MV-4-11 (cell line): ENCODE data around the gene C15orf62.

Experiments
- DNase-seq: peaks from one replicate; lab custom pipeline; 2025; lab: John Stamatoyannopoulos, UW

Gene C15orf62

GRCh38 chr15:40782609-40783227 is 12.9 kb downstream of the C15orf62 start:
- no peak for DNase-seq

- DNase-seq, result no peak
These were observed 15.4 kb downstream of the C15orf62 start for GRCh38 chr15:40785164-40785563.

DNA sequence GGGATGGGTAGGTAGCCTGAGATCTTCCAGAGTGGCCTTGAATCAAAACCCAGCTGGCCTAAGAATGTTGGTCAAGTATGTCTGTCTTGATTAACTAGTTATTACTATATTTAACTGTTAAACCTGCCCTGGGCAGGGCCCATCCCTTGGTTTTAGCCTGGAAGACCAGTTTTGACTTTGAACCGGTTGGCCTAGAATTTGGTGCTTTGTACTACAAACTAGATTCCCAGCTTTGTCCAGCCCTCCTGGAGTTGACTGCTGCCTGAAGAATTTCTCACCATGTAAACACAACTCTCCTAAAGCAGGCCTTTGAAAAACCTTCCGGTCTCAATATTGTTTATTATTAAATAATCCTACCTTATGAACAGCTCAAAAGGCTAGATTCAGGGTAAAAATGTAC is 16.0 kb downstream of the C15orf62 start:
- DNase-seq, result no peak

DNA sequence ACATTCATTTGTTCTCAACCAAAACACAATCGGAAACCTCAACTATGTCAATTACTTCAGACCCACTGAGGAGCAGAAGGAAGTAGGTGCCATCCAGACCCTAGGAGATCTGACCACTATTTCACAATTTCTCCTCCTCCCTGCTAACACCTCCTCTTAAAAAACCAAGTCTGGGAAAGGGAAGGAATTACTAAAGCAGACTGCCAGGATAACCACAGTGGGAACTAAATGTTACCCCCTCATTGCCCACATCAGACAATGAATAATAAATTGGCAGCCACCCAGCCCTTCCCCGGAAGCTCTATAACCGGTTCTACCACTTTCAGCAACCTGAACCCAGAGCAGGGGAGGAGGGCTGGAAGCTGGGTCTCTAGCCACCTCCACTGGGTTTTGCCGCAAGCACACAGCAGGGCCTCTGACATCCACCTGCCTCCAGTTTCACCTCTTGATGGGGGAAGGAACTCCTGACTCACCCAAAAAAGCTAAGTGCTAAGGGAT is 17.6 kb downstream of the C15orf62 start:
- DNase-seq, result peak; percentile 79

DNA sequence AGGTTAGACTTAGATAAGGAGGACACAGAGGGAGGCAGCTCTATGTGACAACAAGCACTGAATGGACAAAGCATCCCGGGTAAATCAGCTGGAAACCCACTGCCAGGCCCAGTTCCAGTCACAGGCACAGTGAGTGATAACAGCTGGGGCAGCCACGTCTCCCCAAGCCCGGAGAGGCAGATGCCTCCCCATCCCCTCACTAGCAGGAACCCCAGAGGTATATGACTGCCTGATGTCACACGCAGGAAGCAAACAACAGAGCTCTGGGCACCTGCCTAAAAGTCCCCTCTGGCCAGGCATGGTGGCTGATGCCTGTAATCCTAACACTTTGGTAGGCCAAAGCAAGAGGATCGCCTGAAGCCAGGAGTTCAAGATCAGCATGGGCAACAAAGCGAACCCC is 18.2 kb downstream of the C15orf62 start:
- DNase-seq, result no peak

DNA sequence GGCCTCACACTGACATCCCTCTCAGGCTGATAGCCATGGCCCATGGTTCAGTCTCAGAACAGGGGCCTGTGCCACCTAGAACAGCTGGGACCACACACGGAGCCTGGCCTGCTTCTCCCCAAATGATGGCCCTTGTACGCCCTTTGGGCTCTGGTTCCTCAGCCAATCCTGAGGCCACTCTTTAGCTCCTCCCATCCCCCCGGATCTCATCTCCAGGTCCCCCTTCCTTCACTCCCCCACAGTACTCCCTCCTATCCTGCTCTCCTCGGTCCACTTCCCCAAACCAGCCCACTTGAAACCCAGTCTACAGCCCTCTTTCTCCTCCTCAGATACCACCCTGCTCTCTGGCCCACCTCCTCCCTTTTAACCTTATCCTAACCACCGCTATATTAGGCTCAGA is 19.3 kb downstream of the C15orf62 start:
- no peak for DNase-seq

- DNase-seq, result no peak
These were observed 20.2 kb downstream of the C15orf62 start for GRCh38 chr15:40789999-40790398.

DNA sequence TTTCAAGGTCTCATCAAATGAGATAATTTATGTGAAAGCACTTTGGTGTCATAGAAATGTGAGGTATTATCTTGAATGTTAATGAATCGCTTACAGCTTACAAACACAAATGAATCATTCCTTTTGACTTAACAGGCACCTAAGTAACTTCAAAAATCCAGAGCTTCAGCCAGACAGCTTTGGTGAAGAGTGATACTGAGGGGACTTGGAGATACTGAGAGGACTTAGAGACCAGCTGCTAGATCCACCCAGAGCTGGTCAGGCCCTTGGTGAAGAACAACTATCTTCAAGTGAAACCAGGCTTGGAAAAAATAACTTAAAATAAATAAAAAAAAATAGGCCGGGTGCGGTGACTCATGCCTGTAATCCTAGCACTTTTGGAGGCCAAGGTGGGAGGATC is 20.9 kb downstream of the C15orf62 start:
- no peak for DNase-seq

GRCh38 chr15:40792394-40792793 is 22.6 kb downstream of the C15orf62 start:
- no peak for DNase-seq

DNA sequence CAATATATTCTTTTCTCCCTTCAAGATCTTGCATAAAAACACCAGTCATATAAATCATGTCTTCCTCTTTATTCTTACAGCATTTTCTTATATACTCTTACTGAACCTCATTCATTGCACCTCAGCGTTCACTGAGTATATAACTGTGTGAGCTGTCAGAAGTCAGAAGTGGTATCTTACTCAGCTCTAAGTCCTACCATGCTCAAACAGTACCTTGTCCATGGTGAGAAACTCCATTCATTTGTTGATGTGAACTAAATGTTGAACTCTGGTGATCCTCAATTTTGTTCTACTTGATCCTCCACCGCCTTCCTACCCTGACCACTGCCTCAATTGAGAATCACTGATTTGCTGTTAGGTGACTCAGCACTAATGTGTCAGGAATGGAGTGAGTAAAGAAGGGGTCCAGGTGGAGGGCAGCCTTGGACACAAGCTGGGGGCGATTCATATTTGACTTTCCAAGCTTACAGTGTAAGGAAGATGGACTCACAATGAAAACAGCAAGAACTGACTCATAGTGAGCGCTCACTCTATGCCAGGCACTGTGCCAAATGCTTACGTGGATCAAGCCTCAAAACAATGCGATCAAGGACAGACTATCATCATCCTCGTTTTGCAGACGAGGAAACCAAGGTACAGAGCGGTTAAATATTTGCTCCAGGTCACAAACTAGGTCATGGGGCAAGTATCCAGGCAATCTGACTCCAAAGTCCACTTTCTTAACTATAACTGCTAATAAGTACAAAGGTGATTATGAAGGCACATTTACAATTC is 23.6 kb downstream of the C15orf62 start:
- no peak for DNase-seq

GRCh38 chr15:40796041-40796440 is 26.3 kb downstream of the C15orf62 start:
- DNase-seq, result no peak

DNA sequence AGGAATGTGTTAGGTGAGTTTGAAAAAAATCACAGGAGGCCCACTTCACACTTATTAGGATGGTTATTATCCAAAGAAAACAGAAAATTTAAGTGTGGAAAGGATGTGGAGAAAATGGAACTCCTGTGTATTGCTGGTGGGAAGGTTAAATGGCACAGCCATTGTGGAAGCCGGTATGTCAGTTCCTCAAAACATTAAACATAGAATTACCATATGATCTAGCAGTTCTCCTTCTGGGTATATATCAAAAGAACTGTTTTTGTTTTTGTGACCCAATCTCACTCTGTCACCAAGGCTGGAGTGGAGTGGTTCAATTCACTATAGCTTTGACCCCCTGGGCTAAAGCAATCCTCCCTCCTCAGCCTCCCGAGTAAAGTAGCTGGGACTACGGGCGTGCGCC is 26.7 kb downstream of the C15orf62 start:
- peak; percentile 26 for DNase-seq

DNA sequence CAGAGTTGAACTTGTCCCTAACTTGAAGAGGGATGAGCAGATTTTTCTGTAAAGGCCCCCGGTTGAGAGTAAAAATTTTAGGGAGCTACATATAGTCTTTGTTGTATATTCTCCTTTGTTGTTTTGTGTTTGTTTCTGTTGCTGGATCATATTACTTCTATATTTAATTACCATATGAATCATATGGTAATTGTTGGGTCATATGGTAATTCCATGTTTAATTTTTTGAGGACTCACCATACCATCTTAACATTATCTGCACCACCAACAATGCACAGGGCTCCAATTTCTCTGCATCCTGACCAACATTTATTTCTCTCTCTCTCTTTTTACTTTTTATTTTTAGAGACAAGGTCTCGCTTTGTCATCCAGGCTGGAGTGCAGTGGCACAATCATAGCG is 29.7 kb downstream of the C15orf62 start:
- no peak for DNase-seq

- DNase-seq, result no peak
These were observed 33.3 kb downstream of the C15orf62 start for GRCh38 chr15:40803076-40803475.

DNA sequence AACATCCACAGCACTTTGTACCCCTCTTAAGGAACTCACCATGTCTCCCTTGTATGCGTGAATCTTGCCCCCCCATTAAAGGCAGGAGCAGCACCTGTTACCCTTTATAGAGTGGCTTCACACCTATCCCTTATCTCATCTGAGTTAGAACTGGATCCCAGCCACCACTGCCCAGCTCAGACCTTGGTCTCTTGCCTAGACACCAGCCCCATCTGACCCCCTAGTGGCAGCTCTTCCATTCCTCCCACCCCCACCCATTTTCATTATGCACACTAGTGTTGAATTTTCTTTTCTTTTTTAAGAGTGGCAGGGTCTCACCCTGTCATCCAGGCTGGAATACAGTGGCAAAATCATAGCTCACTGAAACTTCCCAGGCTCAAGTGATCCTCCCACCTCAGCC is 33.9 kb downstream of the C15orf62 start:
- no peak for DNase-seq

DNA sequence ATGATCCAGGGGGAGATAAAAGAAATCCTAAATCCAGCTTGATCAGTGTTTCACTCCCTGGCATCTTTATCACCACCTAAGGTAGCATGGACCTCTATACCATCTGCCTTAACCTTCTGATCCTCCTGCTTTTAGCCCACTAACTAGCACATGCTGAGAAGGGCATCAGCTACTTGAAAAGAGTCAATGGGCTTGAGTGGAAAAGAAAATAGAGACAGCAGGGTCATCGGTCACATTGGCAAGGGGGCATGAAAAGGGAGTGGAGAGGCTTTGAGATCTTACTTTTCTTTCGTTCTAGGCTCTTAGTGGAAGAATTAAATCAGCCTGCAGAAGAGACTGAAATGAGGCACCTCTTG is 36.9 kb downstream of the C15orf62 start:
- no peak for DNase-seq

GRCh38 chr15:40807028-40807887 is 37.5 kb downstream of the C15orf62 start, which contains the start of the genes DNAJC17 and ZFYVE19:
TSS of gene DNAJC17 (minus strand) at chr15:40807473. CDS start at chr15:40807446, 27 bp downstream.
TSS of gene ZFYVE19 (plus strand) at chr15:40807089. CDS start at chr15:40807590, 501 bp downstream.
- DNase-seq, result peak; percentile 98

DNA sequence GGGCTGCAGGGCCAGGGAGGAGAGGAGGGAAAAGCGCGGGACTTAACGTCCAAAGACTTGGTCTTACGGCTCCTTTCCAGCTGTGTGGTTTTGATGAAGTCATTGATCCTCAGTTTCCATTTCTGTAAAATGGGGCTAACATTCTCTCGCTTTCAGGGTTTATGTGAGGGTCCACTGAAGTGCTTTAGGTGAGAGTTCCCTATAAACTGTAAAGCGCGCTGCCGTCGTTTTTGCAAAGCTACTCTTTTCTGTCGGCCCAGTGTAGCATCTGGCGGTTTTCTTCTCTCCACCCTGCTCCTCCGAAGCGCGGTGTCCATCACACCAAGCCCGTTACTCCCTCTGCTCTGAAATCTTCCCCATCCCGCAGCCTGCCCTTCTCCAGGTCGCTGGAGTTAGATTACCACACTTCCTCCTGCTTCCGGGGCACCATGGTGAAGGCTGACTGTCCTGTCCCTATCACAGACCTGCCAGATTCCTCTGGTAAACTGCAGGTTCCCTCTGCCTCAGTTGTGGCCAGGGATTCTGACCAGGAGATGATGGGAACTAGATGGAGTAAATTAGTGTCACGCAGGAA is 38.2 kb downstream of the C15orf62 start:
- no peak for DNase-seq

DNA sequence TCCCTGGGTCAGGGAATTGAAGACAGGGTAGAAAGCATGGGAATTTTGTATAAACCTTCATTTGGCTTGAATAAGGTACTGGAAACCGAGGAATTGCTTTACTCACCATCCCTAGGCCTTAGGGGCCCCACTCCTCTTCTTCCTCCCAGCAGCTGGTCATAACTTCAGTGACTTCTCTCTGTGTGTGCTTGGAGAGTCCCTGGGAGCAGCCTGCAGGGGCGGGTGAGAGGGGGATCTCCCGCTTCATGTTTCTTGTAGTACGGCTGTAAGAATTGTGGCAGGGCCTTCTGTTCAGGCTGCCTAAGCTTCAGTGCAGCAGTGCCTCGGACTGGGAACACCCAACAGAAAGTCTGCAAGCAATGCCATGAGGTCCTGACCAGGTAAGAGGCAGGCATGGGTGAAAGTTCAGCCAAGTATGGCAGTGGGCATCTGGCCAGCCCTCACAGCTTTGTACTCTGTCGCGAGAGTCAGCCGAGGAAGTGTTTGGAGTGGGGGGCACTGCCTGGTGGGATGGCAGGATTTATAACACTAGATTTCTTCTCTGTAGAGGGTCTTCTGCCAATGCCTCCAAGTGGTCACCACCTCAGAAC is 39.2 kb downstream of the C15orf62 start:
- no peak for DNase-seq

DNA sequence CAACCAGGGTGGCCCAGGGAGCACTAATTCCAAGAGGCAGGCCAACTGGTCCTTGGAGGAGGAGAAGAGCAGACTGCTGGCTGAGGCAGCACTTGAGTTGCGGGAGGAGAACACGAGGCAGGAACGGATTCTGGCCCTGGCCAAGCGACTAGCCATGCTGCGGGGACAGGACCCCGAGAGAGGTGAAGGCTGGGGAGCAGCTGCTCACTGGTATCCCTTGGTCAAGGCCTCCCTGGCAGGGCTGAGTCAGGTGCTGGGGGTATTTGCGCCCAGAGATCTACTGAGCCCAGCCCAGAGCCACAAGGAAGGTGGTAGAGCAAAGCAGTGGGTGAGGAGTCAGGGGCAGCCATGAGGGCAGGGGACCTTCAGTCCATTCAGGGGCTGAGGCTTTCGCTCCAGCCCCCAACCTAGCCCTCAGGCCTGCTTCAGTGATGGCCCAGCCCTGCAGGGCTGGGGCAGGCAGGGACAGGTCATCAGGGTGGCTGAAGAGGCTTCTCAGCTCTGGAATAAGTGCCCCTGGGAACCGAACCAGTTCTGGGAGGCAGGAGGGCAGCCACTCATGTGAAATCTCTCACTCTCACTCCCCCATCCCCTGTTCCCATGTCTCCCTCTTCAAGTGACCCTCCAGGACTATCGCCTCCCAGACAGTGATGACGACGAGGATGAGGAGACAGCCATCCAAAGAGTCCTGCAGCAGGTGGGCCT is 43.1 kb downstream of the C15orf62 start:
- no peak for DNase-seq

DNA sequence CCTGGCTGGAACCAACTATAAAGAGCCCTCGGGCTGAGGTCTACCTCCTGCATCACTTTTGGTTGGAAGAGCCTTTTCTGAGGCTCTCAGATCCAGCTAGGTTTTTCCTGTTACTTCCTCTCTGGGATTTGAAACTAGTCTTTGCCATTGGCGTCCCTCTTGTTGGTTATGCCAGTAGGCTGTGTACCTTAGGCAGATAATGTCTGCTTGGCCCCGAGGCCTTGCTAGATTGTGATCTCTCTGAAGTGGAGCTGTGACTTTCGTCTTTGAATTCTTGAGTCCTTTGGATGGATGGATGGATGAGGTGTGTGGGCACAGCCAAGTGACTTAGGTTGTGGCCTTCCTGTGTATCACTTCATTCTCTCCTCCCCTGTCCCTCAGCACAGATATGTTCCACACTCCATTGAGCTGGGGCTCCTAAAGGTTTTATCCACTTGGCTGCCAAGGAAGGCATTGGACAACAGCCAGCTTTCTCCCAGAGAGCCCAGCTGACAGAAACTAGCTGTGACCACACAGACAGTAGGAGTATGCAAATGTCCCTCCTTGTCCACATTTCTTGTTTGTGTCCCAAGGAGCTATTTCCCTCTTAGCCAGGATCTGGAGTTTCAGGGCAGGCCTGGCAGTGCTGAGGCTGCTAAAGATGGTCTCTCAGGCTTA is 45.4 kb downstream of the C15orf62 start:
- no peak for DNase-seq
